Loucy (cell line): ENCODE results near the gene SPACA5B.
"Not testable (repeated sequence)": the region's sequence is repeated elsewhere in the genome, so short reads cannot be mapped to it uniquely, and the experiment has no call there.

Source experiments
- H2AFZ ChIP-seq: fragments of 200-600 bp; sonication (generic); 2 replicates; pipeline ENCODE4 v1.6.0; 2016; ENCODE audit warnings: antibody characterized with exemption, mild to moderate bottlenecking, low read length, moderate library complexity
- H3F3A ChIP-seq: fragments of 200-600 bp; 2 replicates; pipeline ENCODE4 v1.6.0; 2016; ENCODE audit warnings: antibody characterized with exemption, low read depth, mild to moderate bottlenecking
- H3K27me3 ChIP-seq: fragments of 200-600 bp; sonication (generic); 2 replicates; pipeline ENCODE4 v1.6.1; 2014; ENCODE audit warnings: low read length, mild to moderate bottlenecking; ENCODE audit not compliant: insufficient read depth, poor library complexity, severe bottlenecking
- H3K36me3 ChIP-seq: fragments of 200-600 bp; sonication (generic); 2 replicates; pipeline ENCODE4 v1.6.1; 2016; ENCODE audit warnings: low read length; ENCODE audit not compliant: insufficient read depth
- H3K4me1 ChIP-seq: fragments of 200-600 bp; sonication (generic); 2 replicates; pipeline ENCODE4 v1.5.1; 2014; ENCODE audit warnings: low read length, mild to moderate bottlenecking; ENCODE audit not compliant: insufficient read depth, poor library complexity, severe bottlenecking
- H3K4me2 ChIP-seq: fragments of 200-600 bp; sonication (generic); 2 replicates; pipeline ENCODE4 v1.6.0; 2014; ENCODE audit warnings: antibody characterized with exemption, low read length, low read depth, mild to moderate bottlenecking; ENCODE audit not compliant: poor library complexity, severe bottlenecking
- H3K4me3 ChIP-seq: fragments of 200-600 bp; sonication (generic); 2 replicates; pipeline ENCODE4 v1.5.1; 2014; ENCODE audit warnings: low read length, mild to moderate bottlenecking, mixed read lengths; ENCODE audit not compliant: poor library complexity, severe bottlenecking
- H3K79me2 ChIP-seq: fragments of 200-600 bp; sonication (generic); 2 replicates; pipeline ENCODE4 v1.6.1; 2014; ENCODE audit warnings: low read length; ENCODE audit not compliant: insufficient read depth
- H3K9ac ChIP-seq: fragments of 200-600 bp; sonication (generic); 2 replicates; pipeline ENCODE4 v1.6.0; 2014; ENCODE audit warnings: mild to moderate bottlenecking, low read depth, low read length, moderate library complexity; ENCODE audit not compliant: poor library complexity, severe bottlenecking
- H3K9me2 ChIP-seq: fragments of 200-600 bp; sonication (generic); replicated peaks from 2 replicates; pipeline ENCODE4 v1.6.1; 2016; ENCODE audit warnings: low read depth, low read length, mixed read lengths
- H3K9me3 ChIP-seq: fragments of 200-600 bp; sonication (generic); 2 replicates; pipeline ENCODE4 v1.6.1; 2014; ENCODE audit warnings: mild to moderate bottlenecking, antibody characterized with exemption, low read length, low read depth; ENCODE audit not compliant: insufficient read depth
- H4K20me1 ChIP-seq: fragments of 200-600 bp; sonication (generic); 2 replicates; pipeline ENCODE4 v1.6.0; 2014; ENCODE audit warnings: antibody characterized with exemption, low read length, mild to moderate bottlenecking; ENCODE audit not compliant: insufficient read depth, poor library complexity, severe bottlenecking
- EZH2phosphoT487 ChIP-seq: fragments of 200-600 bp; IDR thresholded peaks from 2 replicates; pipeline ENCODE4 v1.6.1; 2018; ENCODE audit warnings: antibody characterized with exemption, mild to moderate bottlenecking, moderate library complexity, borderline replicate concordance
- TF ChIP-seq, protein P1 (sequence below): fragments of 200-600 bp; sonication (generic); conservative IDR thresholded peaks from 2 replicates; pipeline ENCODE4 v1.5.1; 2014; ENCODE audit warnings: mild to moderate bottlenecking, antibody characterized with exemption, low read length

SPACA5B gene

GRCh38 chrX:48165241-48165640 lies 34.8 kb downstream of the SPACA5B start:
- Histone ChIP-seq H3K9me2 (no peaks in the 10 kb centered on the region), H3K4me1 (no peaks in the 10 kb centered on the region), H3K4me2 (no peak overlapping the region), H3F3A (no peaks in the 10 kb centered on the region), H3K79me2 (no peaks in the 10 kb centered on the region), H3K9me3 (no peaks in the 10 kb centered on the region), H4K20me1 (no peaks in the 10 kb centered on the region), H3K27me3 (no peaks in the 10 kb centered on the region), H3K36me3 (no peaks in the 10 kb centered on the region), H2AFZ (no peak overlapping the region), H3K9ac (no peak overlapping the region), H3K4me3 (no peak overlapping the region)
- no peak for TF ChIP-seq EZH2phosphoT487
- TF ChIP-seq, protein P1, sequence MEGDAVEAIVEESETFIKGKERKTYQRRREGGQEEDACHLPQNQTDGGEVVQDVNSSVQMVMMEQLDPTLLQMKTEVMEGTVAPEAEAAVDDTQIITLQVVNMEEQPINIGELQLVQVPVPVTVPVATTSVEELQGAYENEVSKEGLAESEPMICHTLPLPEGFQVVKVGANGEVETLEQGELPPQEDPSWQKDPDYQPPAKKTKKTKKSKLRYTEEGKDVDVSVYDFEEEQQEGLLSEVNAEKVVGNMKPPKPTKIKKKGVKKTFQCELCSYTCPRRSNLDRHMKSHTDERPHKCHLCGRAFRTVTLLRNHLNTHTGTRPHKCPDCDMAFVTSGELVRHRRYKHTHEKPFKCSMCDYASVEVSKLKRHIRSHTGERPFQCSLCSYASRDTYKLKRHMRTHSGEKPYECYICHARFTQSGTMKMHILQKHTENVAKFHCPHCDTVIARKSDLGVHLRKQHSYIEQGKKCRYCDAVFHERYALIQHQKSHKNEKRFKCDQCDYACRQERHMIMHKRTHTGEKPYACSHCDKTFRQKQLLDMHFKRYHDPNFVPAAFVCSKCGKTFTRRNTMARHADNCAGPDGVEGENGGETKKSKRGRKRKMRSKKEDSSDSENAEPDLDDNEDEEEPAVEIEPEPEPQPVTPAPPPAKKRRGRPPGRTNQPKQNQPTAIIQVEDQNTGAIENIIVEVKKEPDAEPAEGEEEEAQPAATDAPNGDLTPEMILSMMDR, result no peak

DNA sequence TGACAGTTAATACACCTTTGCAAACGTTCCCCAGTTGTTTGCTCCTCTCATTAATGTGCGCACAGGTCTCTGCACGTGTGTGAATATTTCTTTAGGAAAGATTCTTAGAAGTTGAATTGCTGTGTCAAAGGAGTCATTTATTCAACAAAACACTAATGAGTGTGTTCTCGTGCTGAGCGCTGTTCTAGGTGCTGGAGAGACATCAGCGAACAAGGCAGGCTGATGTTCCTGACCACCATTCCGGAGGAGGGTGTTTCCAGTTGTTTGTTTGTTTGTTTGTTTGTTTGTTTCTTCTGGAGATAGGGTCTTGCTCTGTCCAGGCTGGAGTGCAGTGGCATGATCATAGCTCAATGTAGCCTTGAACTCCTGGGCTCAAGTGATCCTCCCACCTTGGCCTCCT lies 35.9 kb downstream of the SPACA5B start:
- not testable (repeated sequence) for H3K4me3 ChIP-seq, H4K20me1 ChIP-seq, H3F3A ChIP-seq, H3K9me3 ChIP-seq, H3K4me1 ChIP-seq, H3K79me2 ChIP-seq, H3K9me2 ChIP-seq, H3K36me3 ChIP-seq, H3K4me2 ChIP-seq, H3K9ac ChIP-seq, H2AFZ ChIP-seq, H3K27me3 ChIP-seq

DNA sequence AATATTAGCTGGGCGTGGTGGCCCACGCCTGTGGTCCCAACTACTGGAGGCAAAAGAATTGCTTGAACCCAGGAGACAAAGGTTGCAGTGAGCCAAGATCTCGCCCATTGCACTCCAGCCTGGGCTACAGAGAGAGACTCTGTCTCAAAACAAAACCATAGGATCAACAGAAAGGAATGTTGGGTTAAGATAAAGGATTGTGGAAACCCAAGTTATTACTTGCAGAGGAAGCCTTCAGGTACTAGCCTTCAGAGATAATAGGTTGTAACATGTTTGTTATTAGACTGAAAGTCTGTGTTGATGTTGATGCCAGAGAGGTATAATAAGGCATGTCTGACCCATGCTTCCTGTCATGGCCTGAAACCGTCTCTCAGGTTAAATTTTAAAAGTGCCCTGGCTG lies 49.3 kb downstream of the SPACA5B start:
- no peaks in the 10 kb centered on the region for H3K27me3 ChIP-seq
- H2AFZ ChIP-seq, result no peak overlapping the region
- no peaks in the 10 kb centered on the region for H3K36me3 ChIP-seq
- no peaks in the 10 kb centered on the region for H3K4me1 ChIP-seq
- H3K9ac ChIP-seq, result no peak overlapping the region
- H3K79me2 ChIP-seq, result no peaks in the 10 kb centered on the region
- H3F3A ChIP-seq, result no peaks in the 10 kb centered on the region
- H3K4me3 ChIP-seq, result no peak overlapping the region
- no peaks in the 10 kb centered on the region for H3K9me3 ChIP-seq
- no peak overlapping the region for H3K4me2 ChIP-seq
- no peak for TF ChIP-seq EZH2phosphoT487
- TF ChIP-seq, protein P1, result no peak
- H3K9me2 ChIP-seq, result no peaks in the 10 kb centered on the region
- H4K20me1 ChIP-seq, result no peaks in the 10 kb centered on the region

- Histone ChIP-seq H3K27me3 (no peaks in the 10 kb centered on the region), H3K9me3 (no peaks in the 10 kb centered on the region), H3K4me2 (no peak overlapping the region), H3K4me3 (no peak overlapping the region), H3F3A (no peaks in the 10 kb centered on the region), H3K79me2 (no peaks in the 10 kb centered on the region), H3K9ac (no peak overlapping the region), H3K36me3 (no peaks in the 10 kb centered on the region), H2AFZ (no peak overlapping the region), H3K9me2 (no peaks in the 10 kb centered on the region), H3K4me1 (no peaks in the 10 kb centered on the region), H4K20me1 (no peaks in the 10 kb centered on the region)
- no peak for TF ChIP-seq EZH2phosphoT487
- TF ChIP-seq, protein P1, result no peak
Observed at GRCh38 chrX:48180811-48181210, 50.4 kb downstream of the SPACA5B start.

GRCh38 chrX:48181882-48182281 lies 51.5 kb downstream of the SPACA5B start:
- not testable (repeated sequence) for H3F3A ChIP-seq, H4K20me1 ChIP-seq, H3K9me2 ChIP-seq, H3K4me3 ChIP-seq, H3K79me2 ChIP-seq, H3K36me3 ChIP-seq, H3K9ac ChIP-seq, H3K4me2 ChIP-seq, H2AFZ ChIP-seq, H3K4me1 ChIP-seq, H3K27me3 ChIP-seq, H3K9me3 ChIP-seq
